ENCODE data around the gene DDX50.

GRCh38 chr10:68925489-68925888 is 24.4 kb downstream of the DDX50 start:
- no peak for TF ChIP-seq CTCF (IDR thresholded peaks at IDR 0.05)
- TF ChIP-seq POLR2AphosphoS5 (IDR thresholded peaks at IDR 0.05; ENCODE audit: low read depth, low read length), result no peak
- TF ChIP-seq SIN3A (IDR thresholded peaks at IDR 0.05; ENCODE audit: borderline replicate concordance, insufficient read depth, low read depth, low read length), result no peak
